K562 (cell line): Measurements from ENCODE around the gene SPATA33. TPM values are rescaled to one million over a fixed set of nuclear protein-coding genes. Genes with fewer than 3 reads are reported as not detected.
A peak's percentile ranks its signal among the peaks of the same experiment; 100 is the strongest.

Source experiments
- ATAC-seq: fragments of 200-7000 bp; cut with Tn5 transposase; 3 replicates; pipeline ENCODE4 v1.9.1; 2020; ENCODE audit warnings: moderate library complexity
- BruUV-seq: library from RNA; stranded (reverse); fragments of 400-500 nt; replicated peaks from 2 replicates; lab custom pipeline; 2021; lab: Mats Ljungman, UMichigan
- CTCF ChIA-PET: fragments of 300-600 bp; formaldehyde crosslinking; extraction: SDS; loops from one replicate; lab custom pipeline; 2021; ENCODE audit warnings: low intra/inter-chr PET ratio; lab: Yijun Ruan, JAX
- POLR2A ChIA-PET: fragments of 300-600, 350-650 bp; sonication (Branson Sonifier 250); formaldehyde crosslinking; extraction: SDS; loops from one replicate; lab custom pipeline; 2021; ENCODE audit warnings: antibody characterized with exemption, inconsistent platforms; lab: Yijun Ruan, JAX
- DNase-seq, 4 experiments: peaks; one replicate each; pipeline versions ENCODE4 v3.0.0 to v3.0.0-alpha.2; 2011 to 2018; ENCODE audit warnings: low spot score in 3 of 4, mixed read lengths in 3 of 4; ENCODE audit errors: extremely low read depth in 1 of 4
- FAIRE-seq: peaks from 2 replicates; lab custom pipeline; 2011; peaks lifted over from hg19 to GRCh38; lab: Jason Lieb, UNC
- H2AFZ ChIP-seq: 2 replicates; pipeline ENCODE4 v1.6.0; 2011; ENCODE audit warnings: low read depth, low read length, control low read depth, inconsistent platforms
- H3K27ac ChIP-seq: fragments of 200-600 bp; 3 replicates; pipeline ENCODE4 v1.8.0; 2011; ENCODE audit warnings: low read depth, mild to moderate bottlenecking, control low read depth, inconsistent platforms, low read length, moderate library complexity, mixed read lengths; ENCODE audit errors: extremely low read depth
- H3K27me3 ChIP-seq, 2 experiments: fragments of 300-600 bp in 1 of 2; 2 replicates in 1 of 2; 3 replicates in 1 of 2; pipeline versions ENCODE4 v1.6.0 to v1.8.0; 2011; ENCODE audit warnings: inconsistent platforms in 2 of 2, low read length in 2 of 2, mild to moderate bottlenecking in 1 of 2, mixed read lengths in 1 of 2, moderate library complexity in 1 of 2; ENCODE audit not compliant: control insufficient read depth in 2 of 2, insufficient read depth in 2 of 2
- H3K36me3 ChIP-seq: fragments of 300-600 bp; 3 replicates; pipeline ENCODE4 v1.8.0; 2011; ENCODE audit warnings: mild to moderate bottlenecking, low read length, inconsistent platforms; ENCODE audit not compliant: control insufficient read depth, insufficient read depth
- H3K4me1 ChIP-seq, 2 experiments: fragments of 200-600 bp in 1 of 2; replicated peaks in 1 of 2; 2 replicates in 1 of 2; 3 replicates in 1 of 2; pipeline versions ENCODE4 v1.5.1 to v1.8.0; 2011; ENCODE audit warnings: inconsistent platforms in 2 of 2, low read length in 2 of 2, mild to moderate bottlenecking in 1 of 2, mixed read lengths in 1 of 2, moderate library complexity in 1 of 2; ENCODE audit not compliant: control insufficient read depth in 2 of 2, insufficient read depth in 2 of 2
- H3K4me2 ChIP-seq: 2 replicates; pipeline ENCODE4 v1.6.1; 2011; ENCODE audit warnings: low read length, control low read depth, inconsistent platforms, mixed read lengths; ENCODE audit not compliant: insufficient read depth
- H3K4me3 ChIP-seq: fragments of 200-600 bp; sonication (generic), shearing (Covaris generic); 2 replicates; pipeline ENCODE4 v1.5.1; 2016; ENCODE audit warnings: control low read depth, inconsistent platforms
- H3K79me2 ChIP-seq: fragments of 200-600 bp; 3 replicates; pipeline ENCODE4 v1.8.0; 2011; ENCODE audit warnings: low read length, inconsistent platforms; ENCODE audit not compliant: control insufficient read depth, insufficient read depth
- H3K9ac ChIP-seq, 2 experiments: 2 replicates each; pipeline versions ENCODE4 v1.6.0 to v1.6.1; 2011; ENCODE audit warnings: low read depth in 2 of 2, low read length in 2 of 2, control low read depth in 1 of 2, inconsistent platforms in 1 of 2, mild to moderate bottlenecking in 1 of 2, mixed read lengths in 1 of 2; ENCODE audit not compliant: insufficient read depth in 1 of 2
- H3K9me1 ChIP-seq: one replicate; pipeline ENCODE4 v1.6.0; 2011; ENCODE audit warnings: inconsistent platforms, mild to moderate bottlenecking, low read length, moderate library complexity; ENCODE audit not compliant: control insufficient read depth, insufficient read depth
- H3K9me3 ChIP-seq: replicated peaks from 2 replicates; pipeline ENCODE4 v1.5.1; 2011; ENCODE audit warnings: low read depth, low read length, inconsistent platforms; ENCODE audit not compliant: control insufficient read depth, insufficient read depth
- H4K20me1 ChIP-seq: replicated peaks from 2 replicates; pipeline ENCODE4 v1.6.1; 2011; ENCODE audit warnings: low read length, inconsistent platforms, mixed read lengths; ENCODE audit not compliant: control insufficient read depth, insufficient read depth
- ATF4 ChIP-seq: fragments of 450-650 bp; formaldehyde crosslinking; IDR thresholded peaks from 2 replicates; pipeline ENCODE4 v1.4.0; 2022; ENCODE audit warnings: mild to moderate bottlenecking, moderate library complexity
- KHSRP ChIP-seq: fragments of 450-650 bp; IDR thresholded peaks from 2 replicates; pipeline ENCODE4 v1.6.1; 2017
- NFE2 ChIP-seq: IDR thresholded peaks from 2 replicates; pipeline ENCODE4 v1.6.1; 2014; ENCODE audit warnings: antibody characterized with exemption, low read depth
- POLR2A ChIP-seq: fragments of 450-650 bp; conservative IDR thresholded peaks from 2 replicates; pipeline ENCODE4 v1.6.1; 2016
- POLR2B ChIP-seq: fragments of 450-650 bp; IDR thresholded peaks from 2 replicates; pipeline ENCODE4 v1.6.1; 2018; ENCODE audit warnings: low read depth; ENCODE audit not compliant: partially characterized antibody
- POLR2G ChIP-seq: fragments of 200-400 bp; formaldehyde crosslinking; IDR thresholded peaks from 2 replicates; pipeline ENCODE4 v1.6.1; 2017; ENCODE audit warnings: low read depth, mild to moderate bottlenecking, antibody characterized with exemption, low read length, moderate library complexity
- RAD51 ChIP-seq: fragments of 450-650 bp; IDR thresholded peaks from 2 replicates; pipeline ENCODE4 v1.7.1; 2016; ENCODE audit warnings: low read depth, mild to moderate bottlenecking, borderline replicate concordance
- RBFOX2 ChIP-seq: fragments of 200-400 bp; formaldehyde crosslinking; IDR thresholded peaks from 2 replicates; pipeline ENCODE4 v1.6.1; 2017; ENCODE audit warnings: low read depth, mild to moderate bottlenecking, low read length, moderate library complexity
- SMARCE1 ChIP-seq: fragments of 450-650 bp; IDR thresholded peaks from 2 replicates; pipeline ENCODE4 v1.7.1; 2016; ENCODE audit warnings: mild to moderate bottlenecking
- SUPT5H ChIP-seq: fragments of 450-650 bp; IDR thresholded peaks from 2 replicates; pipeline ENCODE4 v1.6.1; 2016
- ZBTB7A ChIP-seq: IDR thresholded peaks from 2 replicates; pipeline ENCODE4 v1.6.1; 2011; ENCODE audit warnings: low read depth, mild to moderate bottlenecking, low read length, moderate library complexity, borderline replicate concordance; ENCODE audit not compliant: control insufficient read depth
- WGBS: fragments of 100-300 bp; shearing (Covaris generic); methylation state at CpG from one replicate; pipeline ENCODE4 v1.1.6; 2016; ENCODE audit warnings: low coverage, mixed read lengths; ENCODE audit not compliant: insufficient coverage; ENCODE audit errors: missing lambda C conversion rate; 5-methylcytosine and 5-hydroxymethylcytosine counted together
- in situ Hi-C: fragments of 300-500 bp; cut with MboI; formaldehyde crosslinking; loops from 4 replicates; pipeline ENCODE4 v1.15.0; 2018; ENCODE audit warnings: inconsistent platforms, mixed read lengths
- intact Hi-C: fragments of 100-400 bp; cut with micrococcal nuclease; formaldehyde crosslinking; loops from 2 replicates; pipeline ENCODE4 v1.14.2; 2022
- polyA plus RNA-seq, 8 experiments: library from polyadenylated mRNA; depleted of rRNA in 4 of 8; stranded (reverse) in 5 of 8; unstranded in 3 of 8; fragments of >200 nt; fragmentation: Nextera tagmentation in 2 of 8; fragmentation: Illumina TruSeq in 1 of 8; extraction: Ambion mirVana in 2 of 8; extraction: Trizol in 1 of 8; gene quantifications; 2 replicates each; pipeline versions ENCODE4 v1.2.1 to v1.2.3, GENCODE V29; 2011 to 2014; ENCODE audit warnings: inconsistent platforms in 1 of 8, missing spikeins in 1 of 8
- total RNA-seq, 7 experiments: library from RNA; depleted of rRNA in 6 of 7; stranded (reverse); fragments of >200 nt in 6 of 7; fragmentation: Illumina TruSeq in 2 of 7; extraction: Trizol in 2 of 7; gene quantifications; 2 replicates each; pipeline versions ENCODE4 v1.2.1 to v1.2.3, GENCODE V29; 2011 to 2021; ENCODE audit warnings: low replicate concordance in 1 of 7
- TF ChIP-seq, protein P1 (sequence below), 3 experiments: fragments of 200-800 bp in 1 of 3; sonication (Bioruptor generic) in 1 of 3; sonication (generic) in 1 of 3; formaldehyde crosslinking in 1 of 3; IDR thresholded peaks; 2 replicates each; pipeline versions ENCODE4 v1.6.1 to v1.8.0; 2016 to 2022; ENCODE audit warnings: mild to moderate bottlenecking in 2 of 3, missing compliant biosample characterization in 2 of 3, missing genetic modification characterization in 2 of 3, missing genetic modification reagents in 1 of 3

SPATA33 gene
- total and polyA plus RNA-seq, 9 of the 15 experiments (the other 6 are each of a cell fraction or from before 2014, with no cell fraction given) = 4.0 to 20.0 (median 11.8) TPM

- no peak overlapping the region for H3K4me3 ChIP-seq
- H4K20me1 ChIP-seq = peaks cover 15% of the 10 kb centered on the region; the same call in 1 of the 2 replicates
- FAIRE-seq (no peak), ATAC-seq (no peak), DNase-seq (peak in 1 of 4 experiments; percentile 7)
- in situ Hi-C loops (no loop called here), intact Hi-C loops (no loop called here)
- POLR2A ChIA-PET = interaction anchor here (0.5 to 5.7 kb wide), 4 partner anchors 10 to 1153 kb away, joined by 3 to 45 read pairs (median 3); no protein-coding TSS in a partner anchor
- CTCF ChIA-PET = no interaction called here
- H3K4me1 ChIP-seq = peaks cover 30 to 75% of the 10 kb centered on the region in 2 experiments
- no peak overlapping the region for H2AFZ ChIP-seq
- H3K36me3 ChIP-seq = peaks cover 47% of the 10 kb centered on the region
- TF ChIP-seq KHSRP = no peak
- peak; percentile 32 for TF ChIP-seq ZBTB7A
- TF ChIP-seq RAD51 = no peak
- TF ChIP-seq, protein P1, sequence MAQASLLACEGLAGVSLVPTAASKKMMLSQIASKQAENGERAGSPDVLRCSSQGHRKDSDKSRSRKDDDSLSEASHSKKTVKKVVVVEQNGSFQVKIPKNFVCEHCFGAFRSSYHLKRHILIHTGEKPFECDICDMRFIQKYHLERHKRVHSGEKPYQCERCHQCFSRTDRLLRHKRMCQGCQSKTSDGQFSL (CRISPR knock-in tag; IDR thresholded peaks at IDR 0.05) = 0 out of 2 replicates have a peak, but pooled peaks have one; percentile 9
- TF ChIP-seq, protein P1 (tag; IDR thresholded peaks at IDR 0.05) = no peak
- no peak for TF ChIP-seq SMARCE1
- no peak for TF ChIP-seq ATF4 (CRISPR knock-in tag)
- peak; percentile 66 for TF ChIP-seq POLR2G
- peak; percentile 47 for TF ChIP-seq POLR2B
- TF ChIP-seq RBFOX2 = peak; percentile 32; the same call in 1 of the 2 replicates
- TF ChIP-seq SUPT5H = peak; percentile 50
- TF ChIP-seq POLR2A = peak; percentile 43
- no peak for TF ChIP-seq NFE2
- peaks cover 32% of the 10 kb centered on the region for H3K79me2 ChIP-seq
- no TSS peak for BruUV-seq
- no peak overlapping the region for H3K4me2 ChIP-seq
- H3K9me3 ChIP-seq = 0 out of 2 replicates have a peak, but pooled peaks cover 2% of the 10 kb centered on the region
- no peaks in the 10 kb centered on the region for H3K27me3 ChIP-seq
- H3K27ac ChIP-seq = peak overlapping the region; percentile 88; the same call in 2 of the 3 replicates
- H3K9me1 ChIP-seq = no peaks in the 10 kb centered on the region
- peak overlapping the region in 1 of 2 experiments; percentile 89; a peak in 2 of 4 replicates for H3K9ac ChIP-seq
- WGBS = 88% methylated on average over 22 of the region's 29 CpGs
These were observed 59.5 kb downstream of the SPATA33 start for GRCh38 chr16:89716916-89717687.
